Endodermal cell (in vitro differentiated cells): ENCODE data around the gene KIF26B. TPM values are rescaled to one million over a fixed set of nuclear protein-coding genes. Genes with fewer than 3 reads are reported as not detected.

Experiments
- DNase-seq: peaks from one replicate; pipeline ENCODE4 v3.0.0-alpha.2; 2017
- H3K27ac ChIP-seq: 2 replicates; pipeline ENCODE4 v1.5.1; 2013; ENCODE audit warnings: mild to moderate bottlenecking, low read depth, low read length, moderate library complexity
- H3K27me3 ChIP-seq: 2 replicates; pipeline ENCODE4 v1.6.1; 2013; ENCODE audit warnings: mild to moderate bottlenecking, low read length, moderate library complexity; ENCODE audit not compliant: insufficient read depth, control insufficient read depth, poor library complexity, severe bottlenecking
- H3K36me3 ChIP-seq: 2 replicates; pipeline ENCODE4 v1.7.0; 2013; ENCODE audit warnings: mild to moderate bottlenecking, low read length, moderate library complexity; ENCODE audit not compliant: control insufficient read depth, insufficient read depth
- H3K4me1 ChIP-seq: one replicate; pipeline ENCODE4 v1.7.0; 2013; ENCODE audit warnings: low read length; ENCODE audit not compliant: control insufficient read depth, insufficient read depth
- H3K4me3 ChIP-seq: 2 replicates; pipeline ENCODE4 v1.5.1; 2013; ENCODE audit warnings: mild to moderate bottlenecking, low read length, moderate library complexity
- H3K9ac ChIP-seq: 2 replicates; pipeline ENCODE4 v1.6.1; 2013; ENCODE audit warnings: mild to moderate bottlenecking, low read length, moderate library complexity; ENCODE audit not compliant: poor library complexity, severe bottlenecking; ENCODE audit errors: extremely low read depth
- H3K9me3 ChIP-seq: 2 replicates; pipeline ENCODE4 v1.6.1; 2013; ENCODE audit warnings: mild to moderate bottlenecking, low read length, moderate library complexity; ENCODE audit not compliant: control insufficient read depth
- H3K27ac Mint-ChIP-seq: 2 replicates; pipeline ENCODE4 v1.8.0; 2020; ENCODE audit warnings: mixed read lengths
- H3K27me3 Mint-ChIP-seq: 2 replicates; pipeline ENCODE4 v1.8.0; 2021; ENCODE audit warnings: mild to moderate bottlenecking, mixed read lengths; ENCODE audit not compliant: insufficient read depth
- H3K36me3 Mint-ChIP-seq: 2 replicates; pipeline ENCODE4 v1.8.0; 2020; ENCODE audit warnings: low read depth, mixed read lengths
- H3K4me1 Mint-ChIP-seq: 2 replicates; pipeline ENCODE4 v1.8.0; 2020; ENCODE audit warnings: mixed read lengths
- H3K4me3 Mint-ChIP-seq: 2 replicates; pipeline ENCODE4 v1.8.0; 2020; ENCODE audit warnings: mild to moderate bottlenecking, moderate library complexity, mixed read lengths
- H3K9me3 Mint-ChIP-seq: 2 replicates; pipeline ENCODE4 v1.8.0; 2020; ENCODE audit warnings: mild to moderate bottlenecking, mixed read lengths
- WGBS, 2 experiments: methylation state at CpG; one replicate each; pipeline versions ENCODE4 v1.1.5 to v1.1.7; 2013; ENCODE audit warnings: missing lambda C conversion rate in 2 of 2, mixed read lengths in 1 of 2; ENCODE audit not compliant: insufficient coverage in 1 of 2, insufficient read length in 1 of 2; 5-methylcytosine and 5-hydroxymethylcytosine counted together
- total RNA-seq, 2 donors: library from RNA; stranded (reverse); fragmentation: NEBNext Ultra II Directional in 1 of 2; extraction: Animal tissue kit (Norgen Biotek cat#: 25700) in 1 of 2; gene quantifications; 2 replicates in 1 of 2; 3 replicates in 1 of 2; pipeline ENCODE4 v1.2.1, GENCODE V29; 2021
- TF ChIP-seq, protein P1 (sequence below): fragments of 200-600 bp; sonication (generic); conservative IDR thresholded peaks from 2 replicates; pipeline ENCODE4 v1.5.0; 2021; ENCODE audit warnings: antibody characterized with exemption, mild to moderate bottlenecking

The KIF26B gene
- total RNA-seq, 2 donors from 2014 or later = 12.3 to 21.0 TPM

GRCh38 chr1:245748646-245749045, 593.9 kb downstream of the KIF26B start:
- H3K9me3 ChIP-seq = peaks cover 16% of the 10 kb centered on the region
- H3K9ac ChIP-seq = no peak overlapping the region
- no peak for DNase-seq
- Mint-ChIP-seq H3K9me3 (peaks cover 27% of the 10 kb centered on the region), H3K4me3 (no peak overlapping the region), H3K36me3 (peaks cover 10% of the 10 kb centered on the region), H3K27ac (no peak overlapping the region), H3K27me3 (peaks cover 96% of the 10 kb centered on the region), H3K4me1 (peaks cover 9% of the 10 kb centered on the region)
- WGBS, 2 experiments = 100% methylated on average over 2 of the region's 3 CpGs; no CpG with 5 or more reads in 1 of the 2 experiments
- H3K4me3 ChIP-seq = no peak overlapping the region
- no peaks in the 10 kb centered on the region for H3K36me3 ChIP-seq
- TF ChIP-seq, protein P1, sequence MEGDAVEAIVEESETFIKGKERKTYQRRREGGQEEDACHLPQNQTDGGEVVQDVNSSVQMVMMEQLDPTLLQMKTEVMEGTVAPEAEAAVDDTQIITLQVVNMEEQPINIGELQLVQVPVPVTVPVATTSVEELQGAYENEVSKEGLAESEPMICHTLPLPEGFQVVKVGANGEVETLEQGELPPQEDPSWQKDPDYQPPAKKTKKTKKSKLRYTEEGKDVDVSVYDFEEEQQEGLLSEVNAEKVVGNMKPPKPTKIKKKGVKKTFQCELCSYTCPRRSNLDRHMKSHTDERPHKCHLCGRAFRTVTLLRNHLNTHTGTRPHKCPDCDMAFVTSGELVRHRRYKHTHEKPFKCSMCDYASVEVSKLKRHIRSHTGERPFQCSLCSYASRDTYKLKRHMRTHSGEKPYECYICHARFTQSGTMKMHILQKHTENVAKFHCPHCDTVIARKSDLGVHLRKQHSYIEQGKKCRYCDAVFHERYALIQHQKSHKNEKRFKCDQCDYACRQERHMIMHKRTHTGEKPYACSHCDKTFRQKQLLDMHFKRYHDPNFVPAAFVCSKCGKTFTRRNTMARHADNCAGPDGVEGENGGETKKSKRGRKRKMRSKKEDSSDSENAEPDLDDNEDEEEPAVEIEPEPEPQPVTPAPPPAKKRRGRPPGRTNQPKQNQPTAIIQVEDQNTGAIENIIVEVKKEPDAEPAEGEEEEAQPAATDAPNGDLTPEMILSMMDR = no peak
- no peak overlapping the region for H3K27ac ChIP-seq
- peaks cover 95% of the 10 kb centered on the region for H3K27me3 ChIP-seq
- no peaks in the 10 kb centered on the region for H3K4me1 ChIP-seq

GRCh38 chr1:245749053-245749452, 594.3 kb downstream of the KIF26B start:
- H3K4me3 Mint-ChIP-seq = no peak overlapping the region
- Histone ChIP-seq H3K4me1 (no peaks in the 10 kb centered on the region), H3K4me3 (no peak overlapping the region), H3K36me3 (no peaks in the 10 kb centered on the region), H3K27me3 (peaks cover 92% of the 10 kb centered on the region), H3K27ac (no peak overlapping the region), H3K9me3 (peaks cover 16% of the 10 kb centered on the region), H3K9ac (no peak overlapping the region)
- 89 to 100% methylated on average over 2 to 3 of the region's 3 CpGs for WGBS, 2 experiments
- H3K9me3 Mint-ChIP-seq = peaks cover 27% of the 10 kb centered on the region
- peaks cover 92% of the 10 kb centered on the region for H3K27me3 Mint-ChIP-seq
- H3K27ac Mint-ChIP-seq = no peak overlapping the region
- TF ChIP-seq, protein P1 = no peak
- no peak for DNase-seq
- H3K36me3 Mint-ChIP-seq = peaks cover 10% of the 10 kb centered on the region
- H3K4me1 Mint-ChIP-seq = peaks cover 9% of the 10 kb centered on the region

DNA sequence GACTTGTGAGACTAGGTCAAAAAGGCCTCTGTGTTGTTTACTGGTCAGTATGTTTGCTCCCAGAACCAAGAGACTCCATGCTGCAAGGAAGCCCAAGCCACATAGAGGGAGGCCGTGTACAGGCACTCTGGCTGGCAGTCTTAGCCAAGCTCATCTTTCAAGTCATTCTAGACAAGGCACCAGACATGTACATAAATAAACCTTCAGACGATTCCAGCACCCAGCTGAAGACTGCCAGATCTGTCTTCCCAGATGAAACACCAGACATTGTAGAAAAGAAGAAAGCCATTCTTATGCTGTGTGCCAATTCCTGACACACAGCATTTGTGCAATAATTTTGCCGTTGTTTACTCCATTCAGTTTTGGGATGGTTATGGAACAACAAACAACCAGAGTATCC, 595.5 kb downstream of the KIF26B start:
- Mint-ChIP-seq H3K4me3 (no peak overlapping the region), H3K36me3 (peaks cover 10% of the 10 kb centered on the region), H3K9me3 (peaks cover 37% of the 10 kb centered on the region), H3K27me3 (peaks cover 84% of the 10 kb centered on the region), H3K27ac (no peak overlapping the region), H3K4me1 (peaks cover 12% of the 10 kb centered on the region)
- no peak overlapping the region for H3K9ac ChIP-seq
- no peak for DNase-seq
- no peaks in the 10 kb centered on the region for H3K4me1 ChIP-seq
- TF ChIP-seq, protein P1 = no peak
- H3K9me3 ChIP-seq = peaks cover 19% of the 10 kb centered on the region
- WGBS, 2 experiments = 75 to 91% methylated on average over 1 to 3 of the region's 3 CpGs
- H3K36me3 ChIP-seq = no peaks in the 10 kb centered on the region
- H3K27ac ChIP-seq = no peak overlapping the region
- peaks cover 80% of the 10 kb centered on the region for H3K27me3 ChIP-seq
- no peak overlapping the region for H3K4me3 ChIP-seq
